VCaP (cell line): ENCODE measurements around the gene TLL1.

Experiments used
- H3K27ac ChIP-seq: fragments of 450-650 bp; 2 replicates; pipeline ENCODE4 v1.5.1; 2017
- CTCF ChIP-seq: fragments of 450-650 bp; conservative IDR thresholded peaks from 2 replicates; pipeline ENCODE4 v1.5.1; 2017; ENCODE audit warnings: mild to moderate bottlenecking, moderate library complexity

The TLL1 gene

DNA sequence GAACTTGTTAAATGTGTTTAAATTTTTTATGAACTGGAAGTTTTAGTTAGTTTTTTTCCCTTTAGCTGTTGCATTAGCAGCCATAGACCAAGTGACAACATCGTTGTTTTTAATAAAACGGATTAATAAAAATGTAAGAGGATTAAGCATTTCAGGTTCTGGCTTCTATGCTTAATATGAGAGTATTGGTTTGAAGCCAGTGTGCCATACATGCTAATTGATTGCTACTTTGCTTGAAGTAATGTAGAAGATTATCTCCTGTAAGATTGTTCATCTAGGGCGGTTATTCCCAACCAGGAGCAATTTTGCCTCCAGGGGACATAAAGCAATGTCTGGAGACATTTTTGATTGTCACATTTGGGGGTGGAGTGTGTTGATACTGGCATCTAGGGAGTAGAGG, 54.3 kb downstream of the TLL1 start:
- H3K27ac ChIP-seq: no peak overlapping the region
- TF ChIP-seq CTCF: no peak

DNA sequence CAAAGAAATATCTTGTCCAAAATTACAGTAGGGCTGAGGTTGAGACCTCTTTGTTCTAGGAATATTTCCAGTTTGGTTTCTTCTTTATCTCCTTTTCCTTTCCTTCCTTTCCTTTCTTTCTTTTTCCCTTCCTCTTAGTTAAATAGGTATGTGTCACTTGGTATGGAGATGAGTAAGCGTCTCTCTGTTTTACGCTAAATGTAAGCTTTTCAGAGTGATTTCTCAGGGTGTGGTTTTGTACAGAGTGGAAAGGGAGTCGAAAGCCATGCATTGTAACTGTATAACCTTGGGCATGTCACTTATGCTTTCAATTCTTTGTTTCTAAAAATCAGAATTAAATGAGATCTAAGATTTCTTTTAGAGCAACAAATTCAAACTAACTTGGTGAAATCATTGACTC, 54.8 kb downstream of the TLL1 start:
- TF ChIP-seq CTCF: no peak
- no peak overlapping the region for H3K27ac ChIP-seq

- no peak overlapping the region for H3K27ac ChIP-seq
- no peak for TF ChIP-seq CTCF
Observed at GRCh38 chr4:165928601-165929000, 55.6 kb downstream of the TLL1 start.

GRCh38 chr4:165929662-165930061, 56.6 kb downstream of the TLL1 start:
- no peak for TF ChIP-seq CTCF
- no peak overlapping the region for H3K27ac ChIP-seq

DNA sequence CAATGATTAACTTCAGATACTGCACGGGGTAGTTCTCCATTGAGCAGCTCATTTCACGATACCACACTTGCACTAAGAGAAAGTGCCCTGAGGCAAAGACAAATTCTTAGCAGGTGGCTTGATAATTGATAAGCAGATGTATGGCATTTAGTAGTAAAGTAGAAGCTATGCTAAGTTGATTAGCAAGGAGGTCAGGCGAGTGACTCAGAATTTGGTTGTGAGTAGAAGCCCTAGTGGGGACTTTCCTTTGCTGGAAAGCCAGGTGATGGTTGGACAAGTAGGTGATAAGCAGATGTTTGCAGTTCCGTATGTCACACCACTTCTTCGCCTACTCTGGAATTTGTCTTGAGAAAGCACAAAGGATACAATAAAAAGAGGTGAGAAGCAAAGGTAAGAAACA, 58.7 kb downstream of the TLL1 start:
- no peak for TF ChIP-seq CTCF
- H3K27ac ChIP-seq: no peak overlapping the region

DNA sequence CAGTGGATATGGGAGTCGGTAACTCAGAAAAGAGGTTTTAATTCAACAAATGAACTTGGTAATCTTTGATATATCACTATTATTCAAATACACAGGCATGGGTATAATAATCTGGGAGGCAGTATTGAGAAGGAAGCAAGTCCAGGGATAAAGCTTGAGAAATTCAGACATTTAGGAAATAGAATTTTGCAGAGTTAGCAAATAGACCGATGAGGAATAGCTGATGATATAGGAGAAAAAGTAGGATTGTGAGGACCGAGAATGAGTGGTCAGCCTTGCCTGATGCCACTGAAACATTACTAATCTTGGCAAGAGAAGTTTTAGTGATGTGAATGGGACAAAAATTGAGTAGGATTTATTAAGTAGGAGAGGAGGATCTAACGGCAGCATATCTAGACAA, 71.9 kb downstream of the TLL1 start:
- no peak overlapping the region for H3K27ac ChIP-seq
- TF ChIP-seq CTCF: no peak

DNA sequence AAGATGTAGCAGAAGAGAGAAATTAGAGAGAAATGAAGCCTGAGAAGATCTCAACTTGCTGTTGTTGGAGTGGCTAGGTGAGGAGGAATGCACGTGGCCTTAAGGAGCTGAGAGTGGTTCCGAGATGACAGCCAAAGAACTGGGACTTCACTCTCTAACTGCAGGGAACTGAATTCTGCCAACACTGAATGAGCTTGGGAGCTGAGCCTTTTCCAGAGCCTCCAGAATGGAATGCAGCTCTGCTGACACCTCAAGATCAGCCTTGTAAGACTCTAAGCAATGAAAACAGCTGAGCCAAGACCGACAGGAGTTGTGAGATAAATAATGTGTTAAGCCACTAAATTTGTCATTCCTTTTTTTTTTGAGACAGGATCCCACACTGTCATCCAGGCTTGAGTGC, 73.0 kb downstream of the TLL1 start:
- TF ChIP-seq CTCF: no peak
- no peak overlapping the region for H3K27ac ChIP-seq

- no peak for TF ChIP-seq CTCF
- no peak overlapping the region for H3K27ac ChIP-seq
Observed at GRCh38 chr4:165947019-165947418, 74.0 kb downstream of the TLL1 start.
